Left cardiac atrium (tissue), 4 donors: ENCODE data around the gene CDH7. TPM values are rescaled to one million over a fixed set of nuclear protein-coding genes. Genes with fewer than 3 reads are reported as not detected.

ENCODE experiments used
- ATAC-seq, 2 donors: fragments of 200-7000 bp; cut with Tn5 transposase; one replicate each; pipeline ENCODE4 v1.9.1; 2020; ENCODE audit warnings: mild to moderate bottlenecking in 2 of 2, moderate library complexity in 2 of 2
- DNase-seq: peaks from one replicate; pipeline ENCODE4 v3.0.0-alpha.2; 2020
- intact Hi-C, 2 donors: fragments of 100-400 bp; cut with DNase I; formaldehyde crosslinking; loops; one replicate each; pipeline versions ENCODE4 v1.14.1 to v1.15.1; 2022 to 2023
- total RNA-seq, 2 donors: library from RNA; stranded (reverse); fragmentation: NEBNext Ultra II Directional; extraction: Animal tissue kit (Norgen Biotek cat#: 25700); gene quantifications; one replicate each; pipeline ENCODE4 v1.2.1, GENCODE V29; 2021
- donor health status: DM: no; HTN: yes; CAD: no.
- donor health status: DM: no; HTN: yes; CAD: no; lungs with severe emphysema.
- donor health status: DM: yes; HTN: yes; CAD: no.
- donor health status: Dilated cardiomyopathy.

Gene CDH7
- total RNA-seq, 2 donors from 2014 or later: 0.27 TPM; not detected in 1

- no peak for ATAC-seq
- intact Hi-C loops: no loop called here
- DNase-seq: no peak
Observed at GRCh38 chr18:65761636-65762295, 11.0 kb downstream of the CDH7 start.

- intact Hi-C loops: no loop called here
- ATAC-seq: no peak
- DNase-seq: no peak
Observed at GRCh38 chr18:65762556-65762955, 11.7 kb downstream of the CDH7 start.

- intact Hi-C loops: no loop called here
- no peak for DNase-seq
- ATAC-seq: no peak
Observed at GRCh38 chr18:65767406-65767805, 16.6 kb downstream of the CDH7 start.

- DNase-seq: no peak
- intact Hi-C loops: no loop called here
- no peak for ATAC-seq
Observed at GRCh38 chr18:65768120-65768778, 17.4 kb downstream of the CDH7 start.

GRCh38 chr18:65769652-65770051 is 18.8 kb downstream of the CDH7 start:
- no peak for ATAC-seq

GRCh38 chr18:65786474-65786873 is 35.7 kb downstream of the CDH7 start:
- ATAC-seq (no peak), DNase-seq (no peak)
- intact Hi-C loops: no loop called here

More at GRCh38 chr18:65769652-65770051, 18.8 kb downstream of the CDH7 start:
- DNase-seq: no peak
- intact Hi-C loops: no loop called here

GRCh38 chr18:65788373-65788772 is 37.6 kb downstream of the CDH7 start:
- DNase-seq (no peak), ATAC-seq (no peak)
- intact Hi-C loops: no loop called here

GRCh38 chr18:65790604-65791003 is 39.8 kb downstream of the CDH7 start:
- intact Hi-C loops: no loop called here
- DNase-seq (no peak), ATAC-seq (no peak)

- intact Hi-C loops: no loop called here
- DNase-seq (no peak), ATAC-seq (no peak)
Observed at GRCh38 chr18:65791719-65792118, 40.9 kb downstream of the CDH7 start.

- intact Hi-C loops: no loop called here
- ATAC-seq (no peak), DNase-seq (no peak)
Observed at GRCh38 chr18:65792456-65793074, 41.8 kb downstream of the CDH7 start.

- intact Hi-C loops: no loop called here
- no peak for DNase-seq
- ATAC-seq: no peak
Observed at GRCh38 chr18:65808759-65809158, 57.9 kb downstream of the CDH7 start.

GRCh38 chr18:65811307-65811706 is 60.5 kb downstream of the CDH7 start:
- intact Hi-C loops: no loop called here
- DNase-seq: no peak
- ATAC-seq: no peak

GRCh38 chr18:65815506-65815905 is 64.7 kb downstream of the CDH7 start:
- intact Hi-C loops: no loop called here
- ATAC-seq: no peak
- no peak for DNase-seq

- intact Hi-C loops: no loop called here
- no peak for ATAC-seq
- no peak for DNase-seq
Observed at GRCh38 chr18:65817178-65817577, 66.4 kb downstream of the CDH7 start.

- intact Hi-C loops: no loop called here
- no peak for DNase-seq
- ATAC-seq: no peak
Observed at GRCh38 chr18:65821911-65822310, 71.1 kb downstream of the CDH7 start.

GRCh38 chr18:65822826-65823225 is 72.0 kb downstream of the CDH7 start:
- ATAC-seq: no peak
- DNase-seq: no peak
- intact Hi-C loops: no loop called here

- no peak for ATAC-seq
- DNase-seq: no peak
- intact Hi-C loops: no loop called here
Observed at GRCh38 chr18:65827444-65827843, 76.6 kb downstream of the CDH7 start.

- intact Hi-C loops: no loop called here
- ATAC-seq: no peak
- no peak for DNase-seq
Observed at GRCh38 chr18:65835881-65836280, 85.1 kb downstream of the CDH7 start.

- intact Hi-C loops: no loop called here
- no peak for ATAC-seq
- DNase-seq: no peak
Observed at GRCh38 chr18:65846107-65846506, 95.3 kb downstream of the CDH7 start.

GRCh38 chr18:65852273-65852672 is 101.5 kb downstream of the CDH7 start:
- no peak for DNase-seq
- intact Hi-C loops: no loop called here
- no peak for ATAC-seq

- intact Hi-C loops: no loop called here
- no peak for ATAC-seq
- no peak for DNase-seq
Observed at GRCh38 chr18:65859075-65859474, 108.3 kb downstream of the CDH7 start.
